Measurements from ENCODE around the gene DNER.

DNER gene

GRCh38 chr2:229392196-229392595, 322.2 kb downstream of the DNER start:
- Histone ChIP-seq H3K36me3 (no peaks in the 10 kb centered on the region), H3K4me3 (ENCODE audit: low read depth, low read length) (no peak overlapping the region), H3K9me3 (ENCODE audit: severe bottlenecking) (no peaks in the 10 kb centered on the region), H3K27ac (no peak overlapping the region), H3K27me3 (ENCODE audit: insufficient read depth, low read depth, severe bottlenecking) (peaks cover 33% of the 10 kb centered on the region)
- TF ChIP-seq CTCF (IDR thresholded peaks at IDR 0.05; ENCODE audit: low read depth, low read length) = no peak
- no peak for DNase-seq

- no peaks in the 10 kb centered on the region for H3K36me3 ChIP-seq
- no peak overlapping the region for H3K4me3 ChIP-seq (ENCODE audit: low read depth, low read length)
- no peak for TF ChIP-seq CTCF (IDR thresholded peaks at IDR 0.05; ENCODE audit: low read depth, low read length)
- H3K27me3 ChIP-seq (ENCODE audit: insufficient read depth, low read depth, severe bottlenecking) = peaks cover 22% of the 10 kb centered on the region
- peaks cover 6% of the 10 kb centered on the region for H3K9me3 ChIP-seq (ENCODE audit: severe bottlenecking)
- DNase-seq = no peak
- no peak overlapping the region for H3K27ac ChIP-seq
Observed at GRCh38 chr2:229388731-229389130, 325.6 kb downstream of the DNER start.

- no peaks in the 10 kb centered on the region for H3K36me3 ChIP-seq
- H3K9me3 ChIP-seq (ENCODE audit: severe bottlenecking) = peaks cover 6% of the 10 kb centered on the region
- H3K4me3 ChIP-seq (ENCODE audit: low read depth, low read length) = no peak overlapping the region
- TF ChIP-seq CTCF (IDR thresholded peaks at IDR 0.05; ENCODE audit: low read depth, low read length) = no peak
- H3K27ac ChIP-seq = no peak overlapping the region
- peaks cover 22% of the 10 kb centered on the region for H3K27me3 ChIP-seq (ENCODE audit: insufficient read depth, low read depth, severe bottlenecking)
- no peak for DNase-seq
Observed at GRCh38 chr2:229387866-229388265, 326.5 kb downstream of the DNER start.

- no peak for TF ChIP-seq CTCF (IDR thresholded peaks at IDR 0.05; ENCODE audit: low read depth, low read length)
- no peak overlapping the region for H3K4me3 ChIP-seq (ENCODE audit: low read depth, low read length)
- no peak for DNase-seq
- peaks cover 13% of the 10 kb centered on the region for H3K27me3 ChIP-seq (ENCODE audit: insufficient read depth, low read depth, severe bottlenecking)
- H3K36me3 ChIP-seq = no peaks in the 10 kb centered on the region
- no peak overlapping the region for H3K27ac ChIP-seq
- peaks cover 3% of the 10 kb centered on the region for H3K9me3 ChIP-seq (ENCODE audit: severe bottlenecking)
Observed at GRCh38 chr2:229380101-229380625, 334.2 kb downstream of the DNER start.

GRCh38 chr2:229378386-229378785, 336.0 kb downstream of the DNER start:
- DNase-seq = no peak
- H3K9me3 ChIP-seq (ENCODE audit: severe bottlenecking) = peaks cover 6% of the 10 kb centered on the region
- H3K27ac ChIP-seq = no peak overlapping the region
- peaks cover 13% of the 10 kb centered on the region for H3K27me3 ChIP-seq (ENCODE audit: insufficient read depth, low read depth, severe bottlenecking)
- H3K4me3 ChIP-seq (ENCODE audit: low read depth, low read length) = no peak overlapping the region
- no peak for TF ChIP-seq CTCF (IDR thresholded peaks at IDR 0.05; ENCODE audit: low read depth, low read length)
- H3K36me3 ChIP-seq = no peaks in the 10 kb centered on the region

GRCh38 chr2:229376866-229377265, 337.5 kb downstream of the DNER start:
- Histone ChIP-seq H3K27ac (no peak overlapping the region), H3K9me3 (ENCODE audit: severe bottlenecking) (peaks cover 6% of the 10 kb centered on the region), H3K36me3 (no peaks in the 10 kb centered on the region), H3K4me3 (ENCODE audit: low read depth, low read length) (no peak overlapping the region), H3K27me3 (ENCODE audit: insufficient read depth, low read depth, severe bottlenecking) (peaks cover 17% of the 10 kb centered on the region)
- no peak for TF ChIP-seq CTCF (IDR thresholded peaks at IDR 0.05; ENCODE audit: low read depth, low read length)
- no peak for DNase-seq
